ENCODE measurements around the gene COLEC12. TPM values are rescaled to one million over a fixed set of nuclear protein-coding genes. Genes with fewer than 3 reads are reported as not detected.

COLEC12 gene
- total RNA-seq, 1 donor from 2014 or later = not detected

GRCh38 chr18:448116-448790 lies 52.2 kb downstream of the COLEC12 start:
- intact Hi-C loops (cut with micrococcal nuclease) = no loop called here

DNA sequence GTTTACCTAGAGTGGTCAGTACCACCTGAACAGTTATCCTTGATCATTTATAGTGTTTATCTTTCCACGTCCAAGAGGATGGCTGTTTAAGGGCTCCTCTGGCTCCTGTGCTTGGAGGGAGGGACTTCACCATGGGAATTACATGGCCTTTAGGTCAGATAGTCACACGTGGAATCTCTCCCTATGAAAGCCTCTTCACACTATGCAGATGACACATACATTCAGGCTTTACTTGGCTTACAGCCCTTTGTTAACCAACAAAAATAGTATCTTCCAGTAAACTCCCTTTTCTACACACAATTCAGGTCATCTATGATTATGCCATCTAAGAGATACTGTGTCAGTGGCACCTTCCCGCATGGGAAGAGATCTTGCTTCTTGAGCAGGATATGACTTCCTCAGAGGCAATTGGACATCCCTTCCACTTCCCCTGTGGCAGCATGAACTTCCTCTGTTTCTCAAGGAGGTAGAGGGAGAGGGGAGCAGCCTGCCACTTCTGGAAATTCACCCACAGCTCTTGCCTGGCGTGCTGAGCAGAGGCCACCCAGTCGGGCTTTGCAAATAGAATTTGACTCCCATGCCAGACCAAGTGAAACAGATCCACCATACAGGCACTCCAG lies 53.5 kb downstream of the COLEC12 start:
- intact Hi-C loops (cut with micrococcal nuclease) = no loop called here

GRCh38 chr18:445055-445454 lies 55.4 kb downstream of the COLEC12 start:
- intact Hi-C loops (cut with micrococcal nuclease) = no loop called here

GRCh38 chr18:438571-438970 lies 61.9 kb downstream of the COLEC12 start:
- intact Hi-C loops (cut with micrococcal nuclease) = no loop called here

DNA sequence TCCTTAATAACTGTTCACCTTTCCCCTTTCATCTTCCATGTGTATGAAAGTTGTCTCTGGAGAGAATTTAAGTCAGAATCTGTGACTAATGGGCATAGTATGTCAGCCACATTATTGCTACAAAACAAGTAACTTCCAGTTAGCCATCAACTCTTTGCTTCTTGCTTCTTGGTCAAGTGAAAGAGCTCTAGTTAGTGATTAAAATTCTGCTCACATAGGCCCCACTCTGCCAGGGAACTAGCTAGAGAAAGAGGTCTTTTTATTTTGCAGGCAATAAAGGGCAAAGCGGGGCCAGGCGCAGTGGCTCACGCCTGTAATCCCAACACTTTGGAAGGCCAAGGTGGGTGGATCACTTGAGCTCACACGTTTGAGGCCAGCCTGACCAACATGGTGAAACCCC lies 64.6 kb downstream of the COLEC12 start:
- intact Hi-C loops (cut with micrococcal nuclease) = no loop called here

DNA sequence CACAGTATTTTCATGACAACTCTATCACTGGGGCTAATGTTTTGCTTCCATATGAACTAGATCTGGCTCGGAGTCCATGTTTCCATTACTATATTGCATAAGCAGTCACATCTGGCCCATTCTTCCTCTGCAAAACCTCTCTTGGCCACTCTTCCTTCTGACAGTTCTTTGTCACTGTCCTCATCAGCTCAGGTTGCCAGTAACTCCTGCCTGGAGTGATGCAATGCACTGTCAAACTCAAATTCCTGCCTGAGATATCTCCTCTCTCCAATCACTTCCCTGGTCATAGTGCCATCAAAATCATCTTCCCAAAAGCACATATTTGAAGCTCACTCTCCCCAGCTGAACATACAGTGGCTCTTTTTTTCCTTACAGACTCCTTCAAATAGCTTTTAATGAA lies 66.1 kb downstream of the COLEC12 start:
- intact Hi-C loops (cut with micrococcal nuclease) = no loop called here

DNA sequence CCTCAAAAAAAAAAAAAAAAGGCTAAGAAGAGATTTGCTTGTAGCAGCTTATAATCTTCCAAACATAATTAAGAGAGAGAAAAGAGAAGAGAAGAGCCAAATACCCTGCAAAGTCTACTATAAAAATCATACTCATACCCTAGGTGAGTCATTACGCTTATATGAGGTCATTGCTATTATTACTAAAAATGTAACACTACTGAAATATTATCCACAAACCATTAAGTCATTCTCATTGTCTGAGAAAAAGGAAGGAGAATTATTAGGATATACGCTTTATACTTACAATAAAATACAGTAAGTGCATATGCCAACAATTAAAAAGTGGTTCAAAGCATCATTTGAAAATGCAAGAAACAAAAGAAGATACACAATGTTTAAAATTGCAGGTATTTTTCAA lies 66.5 kb downstream of the COLEC12 start:
- intact Hi-C loops (cut with micrococcal nuclease) = no loop called here

DNA sequence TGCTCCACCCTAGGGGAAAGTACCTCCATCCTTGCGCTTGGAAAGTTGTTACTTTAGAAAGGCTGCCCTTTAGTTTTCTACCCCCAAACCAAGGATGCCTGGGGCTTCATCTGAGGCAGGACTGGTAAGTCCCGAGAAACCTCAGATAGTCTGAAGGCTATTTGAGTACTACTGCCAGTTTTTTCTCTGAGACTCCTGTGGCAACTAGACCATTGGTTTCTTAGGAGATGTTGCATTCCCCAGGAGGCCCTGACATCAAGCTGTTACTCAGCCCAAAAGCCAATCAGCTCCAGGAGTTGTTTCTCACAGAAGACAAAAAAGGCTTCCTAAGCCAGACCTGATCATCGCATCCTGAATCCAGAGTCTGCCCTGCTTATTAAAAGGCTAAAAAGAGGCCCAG lies 67.2 kb downstream of the COLEC12 start:
- intact Hi-C loops (cut with micrococcal nuclease) = no loop called here

GRCh38 chr18:432791-433190 lies 67.7 kb downstream of the COLEC12 start:
- intact Hi-C loops (cut with micrococcal nuclease) = no loop called here

DNA sequence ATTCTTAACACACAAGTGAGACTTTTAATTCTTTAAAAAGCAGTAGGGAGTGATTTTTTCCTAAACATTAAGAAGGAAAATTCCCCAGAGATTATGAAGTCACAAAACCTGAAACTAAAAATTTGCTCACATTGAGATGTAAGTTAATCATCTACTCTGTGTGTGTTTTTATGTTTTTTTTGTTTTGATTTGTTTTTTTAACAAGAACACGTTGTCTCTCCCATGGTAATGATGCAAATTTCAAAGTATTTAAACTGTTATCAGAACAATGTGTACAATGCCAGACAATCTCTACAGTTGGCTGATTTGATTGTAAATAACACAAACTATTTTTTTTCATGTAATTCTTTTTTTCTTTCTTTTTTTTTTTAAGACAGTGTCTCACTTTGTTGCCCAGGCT lies 71.5 kb downstream of the COLEC12 start:
- intact Hi-C loops (cut with micrococcal nuclease) = no loop called here

DNA sequence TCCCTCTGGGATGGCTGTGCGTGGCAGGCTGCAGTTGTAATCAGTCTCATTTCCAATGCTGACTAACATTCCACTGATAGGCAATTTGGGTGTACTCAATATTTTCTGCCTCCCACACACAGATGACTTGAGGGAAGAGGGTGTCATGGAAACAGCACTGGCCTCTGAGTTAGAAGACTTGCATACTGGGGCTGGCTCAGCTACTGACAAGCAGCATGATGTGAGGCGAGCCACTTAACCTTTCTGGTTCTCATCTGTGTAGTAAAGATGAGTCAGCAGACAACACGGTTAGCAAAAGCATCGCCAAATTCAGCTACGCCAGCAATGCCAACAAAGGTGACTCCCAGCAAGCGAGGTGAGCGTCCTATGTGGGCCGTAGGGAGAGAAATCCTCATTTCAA lies 73.5 kb downstream of the COLEC12 start:
- intact Hi-C loops (cut with micrococcal nuclease) = no loop called here

DNA sequence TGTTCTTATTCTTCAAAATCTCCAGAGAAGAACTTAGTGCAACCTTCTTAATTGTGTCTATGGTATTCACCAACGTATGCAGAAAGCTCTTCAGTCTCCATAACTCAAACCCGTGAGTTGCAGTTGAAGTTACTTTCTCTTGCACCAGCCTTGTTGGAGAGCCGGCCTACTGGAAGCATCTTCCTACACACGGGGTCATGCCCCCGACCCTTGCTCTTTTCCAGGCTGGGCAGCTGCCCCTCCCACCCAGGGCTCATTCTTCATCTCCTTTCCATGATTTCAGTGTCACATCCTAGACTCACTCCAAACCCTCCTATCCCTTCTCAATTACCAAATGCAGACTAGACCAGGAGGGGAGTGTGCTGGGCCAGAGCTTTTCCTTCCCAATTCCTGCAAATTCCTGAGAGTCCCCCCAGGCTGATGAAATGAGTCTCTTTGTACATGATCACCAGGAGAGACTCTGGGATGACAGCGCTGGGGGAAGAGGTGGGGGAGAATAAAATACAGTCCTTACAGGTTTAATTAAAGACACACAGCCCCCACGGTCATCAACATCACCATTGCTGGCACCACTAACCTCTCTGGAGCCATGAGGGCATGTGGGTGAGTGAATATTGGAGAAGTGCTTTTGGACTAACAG lies 75.3 kb downstream of the COLEC12 start:
- intact Hi-C loops (cut with micrococcal nuclease) = no loop called here

DNA sequence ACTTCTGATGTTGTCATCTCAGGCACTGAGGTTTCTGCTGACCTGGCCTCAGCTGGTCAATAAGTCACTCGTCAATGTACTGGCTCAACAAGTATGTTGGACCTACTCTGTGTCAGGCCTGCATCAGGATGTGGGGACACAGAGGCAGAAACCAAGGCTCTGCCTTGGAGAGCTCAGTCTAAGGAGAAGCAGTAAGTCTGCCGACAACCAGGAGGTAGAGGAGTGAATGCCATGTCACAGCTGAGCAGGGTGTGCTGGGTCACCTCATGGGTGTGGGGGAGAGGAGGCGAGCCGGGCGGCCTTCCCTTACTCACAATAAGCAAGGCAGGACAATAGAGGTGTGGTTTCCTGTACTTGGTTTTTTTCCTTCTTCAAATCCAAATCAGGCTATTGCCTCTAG lies 75.8 kb downstream of the COLEC12 start:
- intact Hi-C loops (cut with micrococcal nuclease) = no loop called here

GRCh38 chr18:424071-424661 lies 76.3 kb downstream of the COLEC12 start:
- intact Hi-C loops (cut with micrococcal nuclease) = no loop called here

GRCh38 chr18:422966-423365 lies 77.5 kb downstream of the COLEC12 start:
- intact Hi-C loops (cut with micrococcal nuclease) = no loop called here

- intact Hi-C loops (cut with micrococcal nuclease) = no loop called here
These were observed 79.0 kb downstream of the COLEC12 start for GRCh38 chr18:421247-422155.

DNA sequence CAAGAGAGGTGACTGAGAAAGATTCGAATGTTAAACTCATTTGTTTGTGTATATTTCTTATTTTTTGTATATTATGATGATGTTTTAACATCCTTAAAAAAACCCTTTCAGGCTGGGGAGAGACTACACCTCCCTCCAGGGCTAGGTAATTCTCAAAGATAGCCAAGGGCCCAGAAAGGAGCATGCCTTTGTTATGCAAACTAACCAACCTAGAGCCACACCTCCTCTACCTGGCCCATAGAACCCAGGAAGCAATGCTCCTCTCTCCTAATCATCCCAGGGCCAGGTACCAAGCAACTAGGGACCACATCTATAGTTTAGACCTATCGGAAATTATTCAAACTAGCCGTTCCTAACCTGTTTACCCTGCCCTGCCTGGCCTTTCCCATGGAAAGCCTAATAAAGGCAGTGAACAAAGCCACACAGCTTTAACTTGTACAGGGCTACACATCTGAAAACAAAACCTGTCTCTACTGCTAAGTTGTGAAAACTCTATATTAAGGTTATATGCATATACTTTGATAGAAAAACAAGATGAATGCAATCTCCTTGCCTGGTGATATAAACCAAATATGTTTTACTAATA lies 79.7 kb downstream of the COLEC12 start:
- intact Hi-C loops (cut with micrococcal nuclease) = no loop called here

GRCh38 chr18:419541-420175 lies 80.8 kb downstream of the COLEC12 start:
- intact Hi-C loops (cut with micrococcal nuclease) = no loop called here

DNA sequence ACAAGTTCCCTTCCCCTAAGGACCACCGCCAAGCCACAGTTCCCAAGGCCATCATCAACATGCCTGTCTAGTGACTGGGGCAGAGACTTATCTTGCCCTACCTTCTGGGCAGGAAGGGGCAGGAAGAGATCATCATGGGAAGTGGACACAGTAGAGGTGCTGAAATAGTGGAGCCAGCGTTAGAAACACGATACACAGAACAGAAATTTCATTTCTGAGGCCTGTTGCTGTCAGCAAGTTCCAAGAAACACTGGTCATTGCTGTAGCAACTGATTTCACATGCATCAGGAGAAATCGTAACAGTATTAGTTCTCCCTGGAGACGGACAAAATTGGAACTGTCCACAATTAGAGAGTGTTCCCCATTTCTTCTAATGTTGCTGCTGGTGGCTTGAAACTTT lies 83.0 kb downstream of the COLEC12 start:
- intact Hi-C loops (cut with micrococcal nuclease) = no loop called here

DNA sequence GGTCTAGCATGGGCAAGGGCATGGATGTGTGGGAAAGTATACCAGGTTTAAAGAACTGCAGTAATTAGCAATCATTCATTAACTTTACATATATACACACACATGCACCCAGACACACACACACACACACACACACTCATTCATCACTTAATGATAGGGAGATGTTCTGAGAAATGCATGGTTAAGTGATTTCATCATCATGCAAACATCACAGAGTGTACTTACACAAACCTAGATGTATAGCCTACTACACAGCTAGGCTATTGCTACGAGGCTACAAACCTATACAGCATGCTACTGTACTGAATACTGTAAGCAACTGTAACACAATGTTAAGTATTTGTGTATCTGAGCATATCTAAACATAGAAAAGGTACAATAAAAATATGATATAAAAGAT lies 83.6 kb downstream of the COLEC12 start:
- intact Hi-C loops (cut with micrococcal nuclease) = no loop called here
